GM19193 (cell line): ENCODE measurements around the gene FOXL2NB.

Source experiments
- POLR2A ChIP-seq: IDR thresholded peaks from 4 replicates; pipeline ENCODE4 v1.6.1; 2011; ENCODE audit not compliant: insufficient read depth, insufficient read length; ENCODE audit errors: extremely low read depth

The FOXL2NB gene

GRCh38 chr3:138995706-138996105 lies 48.7 kb downstream of the FOXL2NB start:
- no peak for TF ChIP-seq POLR2A
